ENCODE data around the gene RUFY3.
A peak's percentile ranks its signal among the peaks of the same experiment; 100 is the strongest.
"Not testable (repeated sequence)": the region's sequence is repeated elsewhere in the genome, so short reads cannot be mapped to it uniquely, and the experiment has no call there.

The RUFY3 gene, protein sequence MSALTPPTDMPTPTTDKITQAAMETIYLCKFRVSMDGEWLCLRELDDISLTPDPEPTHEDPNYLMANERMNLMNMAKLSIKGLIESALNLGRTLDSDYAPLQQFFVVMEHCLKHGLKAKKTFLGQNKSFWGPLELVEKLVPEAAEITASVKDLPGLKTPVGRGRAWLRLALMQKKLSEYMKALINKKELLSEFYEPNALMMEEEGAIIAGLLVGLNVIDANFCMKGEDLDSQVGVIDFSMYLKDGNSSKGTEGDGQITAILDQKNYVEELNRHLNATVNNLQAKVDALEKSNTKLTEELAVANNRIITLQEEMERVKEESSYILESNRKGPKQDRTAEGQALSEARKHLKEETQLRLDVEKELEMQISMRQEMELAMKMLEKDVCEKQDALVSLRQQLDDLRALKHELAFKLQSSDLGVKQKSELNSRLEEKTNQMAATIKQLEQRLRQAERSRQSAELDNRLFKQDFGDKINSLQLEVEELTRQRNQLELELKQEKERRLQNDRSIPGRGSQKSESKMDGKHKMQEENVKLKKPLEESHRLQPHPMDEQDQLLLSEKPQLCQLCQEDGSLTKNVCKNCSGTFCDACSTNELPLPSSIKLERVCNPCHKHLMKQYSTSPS

DNA sequence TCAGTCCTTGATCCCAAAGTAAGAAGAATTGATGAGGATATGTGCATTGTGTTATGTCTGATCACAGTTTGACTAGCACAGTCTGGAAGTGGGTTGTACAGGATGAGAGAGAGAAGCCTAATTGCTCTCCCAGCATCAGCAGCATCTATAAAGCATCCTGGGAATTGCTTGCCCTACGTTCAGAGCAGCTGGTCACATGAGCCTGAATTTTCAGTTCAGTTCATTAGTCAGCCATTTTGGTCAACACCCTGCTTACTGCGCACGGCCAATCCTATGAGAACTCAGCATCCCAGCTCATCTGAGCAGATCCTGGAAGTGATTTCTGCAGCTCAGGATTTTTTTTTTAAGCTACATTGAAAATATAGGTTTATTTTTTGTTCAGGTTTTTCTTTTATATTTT, at the start of gene RUFY3:
Gene RUFY3 (plus strand): TSS at position 218 of the 400 bp plus-strand sequence. CDS start 610 bp downstream, outside the sequence.
- no peak for DNase-seq

DNA sequence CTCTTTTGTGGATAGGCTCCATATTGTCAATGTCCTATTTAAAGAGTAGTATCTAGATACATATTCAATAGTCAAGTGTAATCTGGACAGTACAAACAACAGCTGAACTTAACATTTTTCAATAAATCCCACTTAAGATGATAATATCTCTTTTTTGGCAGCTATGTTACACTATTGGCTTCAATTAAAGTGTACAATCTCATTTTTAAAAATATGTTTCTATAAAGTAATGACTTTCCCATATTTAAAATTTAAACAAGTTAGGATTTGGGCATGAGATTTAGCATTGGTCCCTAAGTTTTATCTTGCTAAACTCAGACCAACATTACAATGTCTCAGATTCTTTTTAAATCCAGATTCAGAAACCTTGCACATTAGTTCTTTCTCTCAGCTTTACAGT, 47.6 kb upstream of the RUFY3 start:
- no peak for DNase-seq

DNA sequence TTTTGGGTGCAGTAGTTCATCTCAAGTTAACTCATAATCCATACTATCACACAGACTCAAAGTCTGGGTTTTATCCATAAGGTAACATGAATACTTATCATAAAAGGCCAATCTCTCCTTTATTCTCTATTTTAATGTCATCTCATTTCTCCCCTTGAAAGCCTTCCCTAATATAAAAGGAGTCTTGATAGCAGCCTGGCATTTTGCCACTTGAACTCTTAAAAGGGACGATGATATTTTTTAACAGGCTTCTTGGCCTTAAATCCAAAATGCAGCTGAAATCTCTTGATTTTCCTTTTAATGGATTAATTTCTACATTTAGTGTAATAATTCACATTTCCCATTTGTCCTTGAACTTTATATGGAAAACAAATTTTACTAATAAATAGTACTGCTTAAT, 47.0 kb upstream of the RUFY3 start:
- no peak for DNase-seq

DNA sequence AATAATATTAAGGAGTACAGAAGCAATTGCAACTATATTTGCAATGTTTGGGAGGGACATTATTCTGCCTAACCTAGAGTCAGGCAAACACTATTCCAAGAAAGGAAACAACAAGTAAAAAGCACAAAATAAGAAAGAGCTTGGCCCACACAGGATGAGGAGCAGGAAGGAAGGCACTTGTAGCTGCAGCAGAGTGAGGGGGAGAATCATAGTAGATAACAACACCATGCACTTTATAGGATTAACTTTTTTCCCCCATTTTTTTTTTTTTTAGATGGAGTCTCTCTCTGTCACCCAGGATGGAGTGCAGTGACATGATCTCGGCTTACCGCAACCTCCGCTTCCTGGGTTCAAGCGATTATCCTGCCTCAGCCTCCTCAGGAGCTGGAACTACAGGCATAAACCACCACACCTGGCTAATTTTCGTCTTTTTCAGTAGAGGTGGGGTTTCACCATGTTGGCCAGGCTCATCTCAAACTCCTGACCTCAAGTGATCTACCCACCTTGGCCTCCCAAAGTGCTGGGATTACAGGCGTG, 45.1 kb upstream of the RUFY3 start:
- DNase-seq: no peak

DNA sequence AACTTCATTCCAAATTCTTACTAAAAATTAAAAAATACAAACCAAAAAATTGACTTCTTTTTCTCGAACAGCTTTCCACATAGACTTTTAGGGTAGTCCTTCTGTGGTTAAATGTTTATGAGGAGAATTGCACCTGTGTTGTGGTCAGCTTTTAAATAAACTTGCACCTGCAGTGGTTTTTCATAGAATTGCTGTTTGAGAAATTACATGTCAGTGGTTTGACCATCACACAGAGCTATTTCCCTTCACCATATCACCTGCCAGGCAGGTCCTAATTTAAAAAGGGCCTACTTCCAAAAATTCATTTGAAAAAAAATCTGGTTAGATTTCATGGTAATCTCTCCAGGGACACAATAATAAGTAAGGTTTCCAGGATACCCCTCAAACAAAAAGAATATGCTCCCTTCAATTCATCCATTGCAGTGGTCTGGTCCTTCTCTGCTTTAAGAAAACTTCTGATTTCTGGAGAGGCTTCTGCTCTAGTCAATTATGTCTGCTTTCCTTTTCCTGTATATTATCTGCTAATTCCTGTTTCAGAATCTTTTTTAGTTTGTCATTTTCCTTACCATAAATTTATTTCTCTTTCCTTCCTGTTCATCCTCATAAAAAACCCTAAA, 43.3 kb upstream of the RUFY3 start:
- no peak for DNase-seq

DNA sequence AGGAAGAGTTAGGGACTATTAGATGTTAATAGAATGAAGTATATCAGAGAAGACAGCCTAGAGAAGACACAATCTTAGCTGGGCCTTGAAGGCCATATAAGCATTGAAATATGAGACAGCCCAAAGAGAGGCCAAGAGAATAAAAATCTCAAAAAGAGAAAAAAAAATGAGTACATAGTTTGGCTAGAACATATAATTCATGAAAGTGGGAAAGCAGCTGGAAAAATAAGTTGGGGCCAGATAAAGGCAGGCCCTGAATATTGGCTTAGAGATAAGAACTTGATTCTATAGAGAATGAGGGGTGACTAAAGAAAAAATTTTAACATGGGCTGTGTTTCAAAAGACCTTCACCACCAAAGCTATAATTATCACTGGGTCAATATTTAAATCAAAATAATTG, 40.8 kb upstream of the RUFY3 start:
- no peak for DNase-seq

DNA sequence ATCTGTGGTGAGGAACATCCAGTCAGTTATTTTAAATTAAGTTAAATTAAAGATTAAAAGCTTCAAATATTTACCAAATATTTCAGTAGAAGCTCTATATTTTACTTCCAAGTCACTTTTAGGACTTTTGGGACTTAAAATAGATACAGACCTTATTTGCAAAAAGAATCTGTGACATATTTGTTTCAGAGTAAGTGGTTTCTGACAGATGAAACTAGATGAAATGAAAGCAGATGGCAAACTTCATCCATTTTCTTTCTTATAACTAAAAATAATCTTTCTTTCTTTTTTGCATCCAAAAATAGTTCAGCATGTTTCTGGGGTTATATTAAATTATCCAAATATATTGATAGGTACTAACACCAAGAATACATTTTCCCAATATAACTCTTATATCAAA, 40.1 kb upstream of the RUFY3 start:
- DNase-seq: no peak

DNA sequence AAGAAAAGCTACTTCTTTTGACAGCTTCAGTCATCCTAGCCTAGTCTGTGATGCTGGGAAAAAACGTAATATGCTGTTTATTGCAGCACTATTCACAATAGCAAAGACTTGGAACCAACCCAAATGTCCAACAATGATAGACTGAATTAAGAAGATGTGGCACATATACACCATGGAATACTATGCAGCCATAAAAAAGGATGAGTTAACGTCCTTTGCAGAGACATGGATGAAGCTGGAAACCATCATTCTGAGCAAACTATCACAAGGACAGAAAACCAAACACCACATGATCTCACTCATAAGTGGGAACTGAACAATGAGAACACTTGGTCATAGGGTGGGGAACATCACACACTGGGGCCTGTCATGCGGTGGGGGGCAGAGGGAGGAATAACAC, 39.6 kb upstream of the RUFY3 start:
- DNase-seq: not testable (repeated sequence)

DNA sequence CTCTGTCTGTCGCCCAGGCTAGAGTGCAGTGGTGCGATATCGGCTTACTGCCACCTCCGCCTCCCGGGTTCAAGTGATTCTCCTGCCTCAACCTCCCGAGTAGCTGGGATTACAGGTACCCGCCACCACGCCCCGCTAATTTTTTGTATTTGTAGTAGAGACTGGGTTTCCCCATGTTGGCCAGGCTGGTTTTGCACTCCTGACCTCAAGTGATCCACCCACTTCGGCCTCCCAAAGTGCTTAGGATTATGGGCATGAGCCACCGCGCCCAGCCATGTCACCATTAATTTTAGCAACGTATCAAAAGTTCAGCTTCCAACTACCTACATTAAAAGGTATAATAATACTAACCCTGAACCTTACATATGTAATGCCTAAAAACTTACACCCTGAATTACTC, 34.4 kb upstream of the RUFY3 start:
- DNase-seq: peak in 1 of 2 donors; percentile 32

DNA sequence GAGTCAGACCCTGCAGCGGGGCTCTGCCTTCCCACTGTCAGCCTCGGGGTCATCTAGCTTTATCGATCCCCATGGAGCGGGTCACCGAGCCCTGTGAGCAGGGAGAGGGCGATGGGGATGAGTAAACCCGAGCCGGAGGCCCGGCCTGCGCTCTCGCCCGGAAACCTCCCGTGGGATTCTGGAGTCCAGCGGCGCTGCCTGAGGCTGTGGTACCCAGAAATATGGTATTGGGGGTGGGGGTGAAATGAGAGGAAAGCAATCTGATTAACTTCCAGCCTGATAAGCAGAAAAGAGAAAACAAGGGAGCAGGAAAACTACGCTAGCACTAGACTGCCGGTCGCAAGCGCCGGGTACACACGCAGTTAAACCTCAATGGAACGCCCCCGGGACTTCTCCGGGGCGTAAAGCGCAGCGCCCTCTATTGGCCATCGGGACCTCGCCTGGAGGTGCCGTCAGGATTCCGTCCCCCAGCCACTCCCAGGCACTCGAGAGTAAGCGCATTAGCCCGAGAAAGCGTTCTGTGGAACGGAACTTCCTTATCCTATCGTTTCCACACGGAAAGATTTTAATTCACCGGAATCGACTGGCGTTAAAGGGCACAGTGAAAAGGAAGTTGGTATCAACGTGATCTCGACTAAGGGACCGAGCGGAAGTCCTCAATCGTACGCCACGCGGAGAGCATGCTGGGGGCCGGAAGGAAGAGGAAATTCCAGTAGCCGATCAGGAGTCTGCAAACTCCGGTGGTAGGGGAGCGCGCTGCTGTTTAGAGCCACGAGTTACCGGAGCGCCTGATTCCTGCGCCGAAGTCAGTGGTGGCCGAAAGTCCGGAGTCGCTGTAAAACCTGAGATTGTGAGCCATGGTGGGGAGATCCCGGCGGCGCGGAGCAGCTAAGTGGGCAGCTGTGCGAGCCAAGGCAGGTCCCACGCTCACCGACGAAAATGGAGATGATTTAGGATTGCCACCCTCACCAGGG, 33.7 kb upstream of the RUFY3 start, which contains the start of gene UTP3:
Gene UTP3 (plus strand): TSS at position 712 of the 974 bp plus-strand sequence. CDS start 146 bp downstream, at position 858.
- peak; percentile 98 to 99 for DNase-seq

DNA sequence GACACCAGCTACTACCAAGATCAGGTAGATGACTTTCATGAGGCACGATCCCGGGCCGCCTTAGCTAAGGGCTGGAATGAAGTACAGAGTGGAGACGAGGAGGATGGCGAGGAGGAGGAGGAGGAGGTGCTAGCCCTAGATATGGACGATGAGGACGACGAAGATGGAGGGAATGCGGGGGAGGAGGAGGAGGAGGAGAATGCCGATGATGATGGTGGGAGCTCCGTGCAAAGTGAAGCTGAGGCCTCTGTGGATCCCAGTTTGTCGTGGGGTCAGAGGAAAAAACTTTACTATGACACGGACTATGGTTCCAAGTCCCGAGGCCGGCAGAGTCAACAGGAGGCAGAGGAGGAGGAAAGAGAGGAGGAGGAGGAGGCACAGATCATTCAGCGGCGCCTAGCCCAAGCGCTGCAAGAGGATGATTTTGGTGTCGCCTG, 33.0 kb upstream of the RUFY3 start:
- DNase-seq: no peak

DNA sequence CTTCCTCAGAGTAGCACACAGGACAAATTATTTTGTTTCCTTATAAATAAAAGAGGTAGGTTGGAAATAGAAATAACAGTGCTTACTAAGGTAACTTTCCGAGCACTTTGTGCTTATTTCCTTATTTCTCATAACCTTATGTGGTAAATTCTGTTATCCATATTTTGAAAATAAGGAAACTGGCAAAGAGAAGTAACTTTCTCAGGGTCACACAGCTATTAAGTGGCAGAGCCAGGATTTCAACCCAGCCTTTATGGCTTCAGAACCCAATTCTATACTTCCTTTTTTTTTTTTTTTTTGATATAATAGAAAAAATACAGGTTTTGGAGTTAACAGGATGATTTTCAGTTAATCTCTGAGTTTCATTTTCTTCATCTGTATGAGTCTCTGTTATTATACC, 30.1 kb upstream of the RUFY3 start:
- peak; percentile 67 to 78 for DNase-seq

DNA sequence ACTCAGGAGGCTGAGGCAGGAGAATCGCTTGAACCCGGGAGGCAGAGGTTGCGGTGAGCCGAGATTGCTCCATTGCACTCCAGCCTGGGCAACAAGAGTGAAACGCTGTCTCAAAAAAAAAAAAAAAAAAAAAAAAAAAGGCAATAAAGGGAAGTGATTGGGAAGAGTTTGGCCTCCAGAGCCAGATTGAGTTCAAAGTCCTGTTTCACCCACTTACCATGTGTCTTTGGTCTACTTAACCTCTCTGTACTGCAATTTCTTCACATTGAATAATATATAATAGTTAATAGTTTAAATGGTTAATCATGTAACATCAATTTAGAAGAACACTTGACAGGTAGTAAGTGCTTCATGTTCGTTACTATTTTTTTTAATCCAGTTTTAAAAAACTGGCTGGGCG, 27.1 kb upstream of the RUFY3 start:
- DNase-seq: not testable (repeated sequence)

DNA sequence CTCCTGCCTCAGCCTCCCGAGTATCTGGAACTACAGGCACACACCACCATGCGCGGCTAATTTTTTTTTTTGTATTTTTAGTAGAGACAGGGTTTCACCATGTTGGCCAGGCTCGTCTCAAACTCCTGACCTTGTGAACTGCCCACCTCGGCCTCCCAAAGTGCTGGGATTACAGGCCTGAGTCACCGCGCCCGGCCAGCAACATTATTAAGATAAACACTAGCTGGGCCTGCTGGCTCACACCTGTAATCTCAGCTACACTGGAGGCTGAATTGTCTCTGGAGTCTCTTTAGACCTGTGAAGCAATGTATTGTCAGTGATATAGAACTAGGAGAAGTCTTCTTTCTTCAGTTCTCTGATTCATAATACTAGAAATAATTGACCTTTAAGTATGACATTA, 23.3 kb upstream of the RUFY3 start:
- DNase-seq: not testable (repeated sequence)

DNA sequence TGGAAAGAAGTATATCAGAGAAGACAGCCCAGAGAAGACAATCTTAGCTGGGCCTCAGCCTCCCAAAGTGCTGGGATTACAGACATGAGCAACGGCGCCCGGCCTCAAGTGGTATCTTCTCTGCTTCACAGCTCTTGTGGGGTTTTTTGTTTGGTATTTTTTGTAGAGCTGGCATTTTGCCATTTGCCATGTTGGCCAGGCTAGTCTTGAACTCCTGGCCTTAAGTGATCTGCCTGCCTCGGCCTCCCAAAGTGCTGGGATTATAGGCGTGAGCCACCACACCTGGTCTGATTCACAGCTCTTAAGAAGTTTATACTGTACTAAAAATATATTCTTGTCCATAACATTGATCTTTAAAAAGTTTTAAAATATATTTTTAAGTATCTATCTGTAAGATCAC, 21.1 kb upstream of the RUFY3 start:
- no peak for DNase-seq

DNA sequence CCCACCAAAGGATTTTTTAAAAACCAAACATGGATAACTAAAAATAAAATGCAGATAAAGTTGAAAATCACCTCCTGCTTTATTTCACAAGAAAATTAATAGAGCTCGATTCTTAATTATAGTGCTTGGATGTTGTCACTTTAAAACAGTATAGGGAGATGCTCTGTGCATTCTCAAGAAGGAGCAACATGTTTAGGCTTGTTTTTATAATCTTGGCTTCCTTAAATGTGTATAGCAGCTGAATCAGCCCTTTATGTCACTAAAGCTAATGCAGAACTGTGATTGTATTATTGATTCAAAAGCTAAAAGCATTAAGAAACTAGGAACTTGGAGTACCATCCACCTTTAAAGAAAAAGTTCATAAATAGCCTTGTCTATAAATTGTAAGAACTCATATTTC, 20.5 kb upstream of the RUFY3 start:
- no peak for DNase-seq

DNA sequence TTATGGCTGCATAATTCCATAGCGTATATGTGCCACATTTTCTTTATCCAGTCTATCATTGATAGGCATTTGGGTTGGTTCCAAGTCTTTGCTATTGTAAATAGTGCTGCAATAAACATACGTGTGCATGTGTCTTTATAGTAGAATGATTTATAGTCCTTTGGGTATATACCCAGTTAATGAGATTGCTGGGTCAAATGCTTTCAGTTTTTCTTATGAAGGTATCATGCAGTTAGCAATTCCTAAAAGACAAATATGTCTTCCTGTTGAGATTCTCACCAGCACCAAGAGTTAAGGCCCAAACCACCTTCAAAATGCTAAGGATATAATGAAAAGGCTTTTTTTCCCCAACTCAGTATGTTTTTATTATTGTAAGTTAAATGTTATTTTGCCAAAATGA, 19.2 kb upstream of the RUFY3 start:
- DNase-seq: not testable (repeated sequence)

DNA sequence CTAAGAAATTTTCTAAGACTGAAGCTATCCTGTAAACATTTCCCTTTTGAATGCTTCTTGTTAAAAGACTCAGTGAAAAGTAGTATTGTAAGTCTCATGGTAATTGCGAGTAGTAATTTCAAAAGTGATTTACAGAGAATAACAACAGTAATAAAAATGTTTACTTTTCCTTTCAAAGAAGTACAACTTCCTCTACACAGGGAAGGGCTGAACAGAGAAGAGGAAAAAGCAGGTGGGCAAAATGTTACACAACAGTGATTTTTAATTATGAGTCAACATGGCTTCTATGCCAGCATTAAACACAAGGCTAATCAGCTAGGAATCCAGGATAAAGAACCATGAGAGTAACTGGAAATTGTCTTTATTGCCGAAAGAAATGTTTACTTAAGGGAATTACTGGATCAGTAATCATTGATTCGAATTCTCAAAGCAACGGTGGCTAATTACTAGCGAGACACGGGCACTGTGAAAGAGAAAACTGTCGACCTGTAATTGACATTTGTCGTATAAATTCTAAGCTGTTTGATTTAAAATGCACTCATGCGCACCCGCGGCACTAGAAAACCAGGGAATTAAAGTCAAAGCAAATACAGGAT, 18.0 kb upstream of the RUFY3 start:
- peak in 1 of 2 donors; percentile 28 for DNase-seq

DNA sequence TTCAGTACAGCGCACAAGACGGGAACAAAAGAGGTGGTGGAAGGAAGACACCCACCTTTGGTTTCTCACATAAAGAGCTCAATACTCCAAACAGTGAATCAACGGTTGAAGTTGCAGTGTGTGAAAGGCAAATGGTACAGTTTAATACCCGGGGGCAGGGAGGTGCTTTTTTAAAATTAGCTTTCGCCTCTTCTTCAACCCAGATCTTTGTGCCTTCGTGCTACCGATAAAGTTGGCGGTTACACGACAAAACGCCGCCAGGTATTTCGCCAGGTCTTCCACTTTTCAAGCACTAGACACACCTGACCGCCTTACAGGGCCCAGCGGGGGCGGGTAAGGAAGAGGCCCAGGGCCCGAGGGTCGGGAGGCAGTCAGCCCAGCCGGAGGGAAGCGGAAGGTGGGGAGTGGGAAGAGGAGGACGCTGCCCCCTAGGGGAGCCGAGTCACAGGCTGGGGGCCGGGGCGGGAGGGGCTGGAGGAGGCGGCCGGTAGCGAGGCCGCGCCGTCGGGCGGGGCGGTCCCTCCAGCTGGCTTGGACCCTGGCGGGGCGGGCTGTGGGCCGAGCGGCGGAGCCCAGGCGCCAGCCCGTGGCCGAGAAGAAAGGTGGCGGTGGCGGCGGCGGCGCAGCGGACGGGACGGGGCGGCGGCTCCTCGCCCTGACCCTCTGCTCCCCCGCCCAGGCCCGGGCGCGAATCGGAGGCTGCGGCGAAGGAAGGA, 17.4 kb upstream of the RUFY3 start:
- peak; percentile 61 to 75 for DNase-seq

DNA sequence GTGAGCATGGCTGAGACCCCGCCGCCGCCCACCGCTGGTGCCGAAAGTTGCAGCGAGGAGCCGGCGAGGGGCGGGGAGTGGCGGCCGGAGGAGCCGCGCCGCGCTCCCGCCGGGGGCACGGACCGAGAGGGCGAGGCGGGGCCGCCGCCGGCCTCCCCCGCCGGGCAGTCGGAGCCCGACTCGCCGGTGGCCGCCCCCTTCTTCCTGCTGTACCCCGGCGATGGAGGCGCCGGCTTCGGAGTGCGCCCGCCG, 16.9 kb upstream of the RUFY3 start:
- DNase-seq: no peak
